Skeletal muscle satellite cell (primary cell): ENCODE results near the gene ZNF573.
A peak's percentile ranks its signal among the peaks of the same experiment; 100 is the strongest.

Source experiments
- H3K27me3 ChIP-seq: 2 replicates; pipeline ENCODE4 v1.7.0; 2013; ENCODE audit warnings: low read length; ENCODE audit not compliant: control insufficient read depth, insufficient read depth
- H3K36me3 ChIP-seq: 2 replicates; pipeline ENCODE4 v1.7.0; 2013; ENCODE audit warnings: mild to moderate bottlenecking, control low read depth, low read length; ENCODE audit not compliant: insufficient read depth
- H3K4me1 ChIP-seq: 2 replicates; pipeline ENCODE4 v1.7.0; 2013; ENCODE audit warnings: low read length; ENCODE audit not compliant: control insufficient read depth, insufficient read depth
- H3K4me2 ChIP-seq: 2 replicates; pipeline ENCODE4 v1.7.0; 2013; ENCODE audit warnings: mild to moderate bottlenecking, low read length
- H3K4me3 ChIP-seq: 2 replicates; pipeline ENCODE4 v1.7.0; 2013; ENCODE audit warnings: low read length
- H3K9ac ChIP-seq: 2 replicates; pipeline ENCODE4 v1.7.0; 2013; ENCODE audit warnings: mild to moderate bottlenecking, low read depth, low read length, moderate library complexity
- H3K9me3 ChIP-seq: replicated peaks from 2 replicates; pipeline ENCODE4 v1.7.0; 2013; ENCODE audit warnings: mild to moderate bottlenecking, control low read depth, low read length

ZNF573 gene

DNA sequence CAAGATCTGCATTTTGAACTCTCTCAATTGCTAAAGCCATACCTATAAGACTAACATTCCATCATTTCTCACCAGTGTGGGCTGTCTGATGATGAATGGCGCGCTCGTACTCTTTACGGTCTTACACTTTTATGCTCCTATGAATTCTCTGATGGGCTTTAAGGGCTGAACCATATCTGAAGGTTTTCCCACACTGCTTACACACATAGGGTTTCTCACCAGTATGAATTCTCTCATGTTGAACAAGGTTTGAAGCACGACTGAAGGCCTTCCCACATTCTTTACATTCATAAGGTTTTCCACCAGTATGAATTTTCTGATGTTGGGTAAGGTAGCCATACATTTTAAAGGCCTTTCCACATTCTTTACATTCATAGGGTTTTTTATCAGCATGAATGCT is 41.0 kb downstream of the ZNF573 start:
- H3K27me3 ChIP-seq = no peaks in the 10 kb centered on the region
- H3K9me3 ChIP-seq = peaks cover 23% of the 10 kb centered on the region
- no peaks in the 10 kb centered on the region for H3K4me1 ChIP-seq
- H3K4me2 ChIP-seq = no peak overlapping the region
- peaks cover 17% of the 10 kb centered on the region for H3K36me3 ChIP-seq
- no peak overlapping the region for H3K9ac ChIP-seq
- H3K4me3 ChIP-seq = no peak overlapping the region

DNA sequence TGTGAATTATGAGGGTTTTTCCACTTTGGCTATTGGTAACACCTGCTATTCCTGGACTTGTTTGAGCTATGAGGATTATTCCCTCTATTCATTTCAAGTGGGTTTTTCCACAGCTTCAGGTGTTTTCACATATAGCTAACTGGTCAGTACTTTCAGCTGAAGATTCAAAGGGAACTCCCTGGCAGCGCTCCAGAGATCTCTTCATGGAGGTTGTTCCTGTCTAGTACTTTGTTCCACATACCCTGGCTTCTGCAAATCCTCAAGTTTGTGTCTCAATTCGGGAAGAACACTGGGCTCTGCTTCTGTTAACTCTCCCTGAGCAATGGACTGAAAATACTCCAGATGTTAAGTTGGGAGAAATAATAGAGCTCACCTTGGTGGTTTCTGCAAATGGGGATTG is 54.2 kb downstream of the ZNF573 start:
- H3K4me1 ChIP-seq = no peaks in the 10 kb centered on the region
- H3K36me3 ChIP-seq = no peaks in the 10 kb centered on the region
- no peak overlapping the region for H3K4me3 ChIP-seq
- H3K9me3 ChIP-seq = no peaks in the 10 kb centered on the region
- no peak overlapping the region for H3K4me2 ChIP-seq
- H3K27me3 ChIP-seq = no peaks in the 10 kb centered on the region
- no peak overlapping the region for H3K9ac ChIP-seq

DNA sequence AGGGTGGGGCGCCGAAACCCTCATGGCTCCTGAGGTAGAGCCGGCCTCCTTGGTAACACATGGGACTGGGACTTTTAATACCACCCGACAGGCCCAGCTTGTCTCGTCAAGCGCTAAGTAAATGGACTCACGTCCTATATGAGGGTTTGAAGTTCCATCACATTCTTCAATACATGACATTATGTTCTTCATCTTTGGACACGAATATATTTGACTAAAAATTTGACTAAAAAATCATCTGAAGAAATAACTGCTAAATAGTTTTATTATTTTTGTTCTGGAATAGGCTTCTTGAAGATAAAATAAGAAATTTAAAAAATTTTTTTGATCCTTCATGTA is 59.5 kb downstream of the ZNF573 start:
- H3K4me3 ChIP-seq = peak overlapping the region; percentile 91
- peak overlapping the region; percentile 89 for H3K9ac ChIP-seq
- peak overlapping the region; percentile 92 for H3K4me2 ChIP-seq
- peaks cover 7% of the 10 kb centered on the region for H3K4me1 ChIP-seq
- H3K27me3 ChIP-seq = no peaks in the 10 kb centered on the region
- no peaks in the 10 kb centered on the region for H3K9me3 ChIP-seq
- no peaks in the 10 kb centered on the region for H3K36me3 ChIP-seq

DNA sequence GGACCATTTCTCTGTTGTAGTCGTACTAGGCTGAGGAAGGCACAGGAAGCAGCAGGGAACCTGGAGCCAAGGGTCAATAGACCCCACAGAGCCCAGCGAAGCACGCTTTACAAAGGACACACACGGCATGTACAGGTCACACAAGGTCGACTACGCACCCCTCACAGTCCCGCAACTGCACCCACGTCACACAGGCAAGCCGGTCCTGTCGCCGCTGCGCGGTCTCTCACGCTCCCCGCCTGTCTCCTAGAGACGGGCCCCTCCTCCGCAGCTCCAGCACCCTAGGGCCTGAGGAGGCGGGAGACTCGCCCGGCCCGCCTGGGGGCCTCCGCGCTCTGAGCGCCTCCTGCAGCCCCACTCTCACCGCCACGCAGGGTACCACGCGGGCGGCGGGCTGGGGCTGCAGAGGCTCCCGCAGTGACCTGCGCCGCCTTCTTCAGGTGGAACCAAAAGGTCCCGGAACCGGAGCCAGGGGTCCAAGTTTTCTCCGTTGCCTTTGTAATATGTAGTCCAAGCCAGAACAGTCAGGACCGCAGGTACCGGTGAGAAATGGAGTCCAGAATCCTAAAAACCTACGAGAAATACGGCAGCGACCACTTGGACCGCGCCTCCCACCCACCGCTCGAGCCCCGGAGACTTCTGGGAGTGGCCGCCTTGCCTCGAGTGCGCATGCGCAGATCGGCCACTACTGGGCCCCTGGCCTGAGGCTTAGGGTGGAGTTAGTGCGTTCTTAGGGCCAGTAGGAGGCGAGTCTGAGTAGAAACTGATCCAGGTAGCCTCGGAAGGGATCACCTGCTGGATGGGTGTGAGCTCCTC is 60.1 kb downstream of the ZNF573 start, which contains the start of gene ZNF607:
Gene ZNF607 (minus strand): TSS at position 651 of the 816 bp plus-strand sequence. CDS start 8,143 bp downstream, outside the sequence.
- Histone ChIP-seq H3K36me3 (no peaks in the 10 kb centered on the region), H3K9me3 (no peaks in the 10 kb centered on the region), H3K4me3 (peak within 1 kb of the TSS; percentile 91), H3K4me1 (peaks cover 7% of the 10 kb centered on the region), H3K4me2 (peak within 1 kb of the TSS; percentile 92), H3K9ac (peak within 1 kb of the TSS; percentile 89), H3K27me3 (no peaks in the 10 kb centered on the region)

DNA sequence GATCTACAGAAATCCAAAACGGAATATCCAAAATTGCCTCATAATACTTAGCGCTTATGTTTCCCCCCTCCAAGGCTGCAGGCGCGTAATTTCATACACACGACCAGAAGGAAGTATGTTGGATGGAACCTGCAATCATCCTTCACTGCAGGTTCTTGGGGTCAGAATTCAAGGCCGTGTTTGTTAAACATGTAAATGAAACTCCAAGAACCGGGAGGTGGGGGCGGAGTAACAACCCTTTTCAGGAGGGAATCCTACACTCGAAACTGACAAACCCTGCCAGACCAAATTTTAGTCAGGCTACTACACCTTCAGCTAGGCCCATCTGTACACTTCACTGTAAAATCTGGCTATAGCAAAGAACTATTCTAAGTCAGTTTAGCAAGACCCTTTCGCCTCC is 61.1 kb downstream of the ZNF573 start:
- no peaks in the 10 kb centered on the region for H3K27me3 ChIP-seq
- peaks cover 7% of the 10 kb centered on the region for H3K4me1 ChIP-seq
- H3K4me3 ChIP-seq = peak overlapping the region; percentile 91
- H3K9me3 ChIP-seq = no peaks in the 10 kb centered on the region
- peak overlapping the region; percentile 89 for H3K9ac ChIP-seq
- H3K36me3 ChIP-seq = no peaks in the 10 kb centered on the region
- peak overlapping the region; percentile 92 for H3K4me2 ChIP-seq

DNA sequence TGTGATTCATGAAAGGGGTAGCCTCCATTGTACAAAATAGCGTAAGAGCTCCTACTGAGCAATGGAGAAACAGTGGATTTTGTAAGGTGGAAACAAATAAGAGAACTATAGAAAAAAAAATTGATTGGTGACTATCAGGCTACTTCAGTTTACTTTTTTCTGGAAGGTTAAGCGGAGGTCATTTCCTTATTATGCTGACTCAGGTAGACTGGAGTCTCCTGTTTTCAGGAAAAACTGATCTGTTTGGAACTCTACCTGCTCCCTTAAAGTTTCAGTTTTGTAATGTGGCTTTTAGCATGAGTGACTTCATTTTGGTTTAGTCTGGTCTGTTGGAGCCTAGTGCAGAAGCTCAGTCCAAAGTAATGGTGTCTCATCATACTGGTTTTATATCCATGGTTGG is 63.2 kb downstream of the ZNF573 start:
- H3K27me3 ChIP-seq = no peaks in the 10 kb centered on the region
- no peak overlapping the region for H3K9ac ChIP-seq
- no peak overlapping the region for H3K4me2 ChIP-seq
- no peaks in the 10 kb centered on the region for H3K9me3 ChIP-seq
- H3K36me3 ChIP-seq = peaks cover 4% of the 10 kb centered on the region
- peaks cover 7% of the 10 kb centered on the region for H3K4me1 ChIP-seq
- H3K4me3 ChIP-seq = no peak overlapping the region

DNA sequence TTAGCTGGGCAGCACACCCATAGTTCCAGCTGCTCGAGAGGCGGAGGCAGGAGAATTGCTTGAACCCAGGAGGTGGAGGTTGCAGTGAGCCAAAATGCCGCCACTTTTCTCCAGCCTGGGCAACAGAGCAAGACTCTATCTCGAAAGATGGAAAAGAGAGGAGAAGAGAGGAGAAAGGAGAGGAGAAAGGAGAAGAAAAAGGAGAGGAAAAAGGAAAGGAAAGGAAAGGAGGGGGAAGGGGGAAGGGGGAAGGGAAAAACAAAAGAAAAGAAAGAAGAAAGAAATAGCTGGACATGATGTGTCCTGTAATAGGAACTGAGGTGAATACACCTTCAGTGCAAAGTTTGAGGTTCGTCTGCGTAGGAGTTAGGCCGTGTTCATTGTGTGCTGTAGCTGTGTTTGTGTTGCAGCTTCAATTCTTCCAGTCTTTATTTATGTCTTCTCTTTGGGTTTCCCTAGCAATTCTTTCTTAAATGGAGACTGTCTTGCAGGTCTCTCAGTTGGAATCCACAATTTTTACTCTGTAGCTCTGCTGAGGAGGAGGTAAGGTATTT is 73.3 kb downstream of the ZNF573 start:
- Histone ChIP-seq H3K27me3 (no peaks in the 10 kb centered on the region), H3K36me3 (peaks cover 31% of the 10 kb centered on the region), H3K4me2 (no peak overlapping the region), H3K4me1 (no peaks in the 10 kb centered on the region), H3K4me3 (no peak overlapping the region), H3K9me3 (no peaks in the 10 kb centered on the region), H3K9ac (no peak overlapping the region)

DNA sequence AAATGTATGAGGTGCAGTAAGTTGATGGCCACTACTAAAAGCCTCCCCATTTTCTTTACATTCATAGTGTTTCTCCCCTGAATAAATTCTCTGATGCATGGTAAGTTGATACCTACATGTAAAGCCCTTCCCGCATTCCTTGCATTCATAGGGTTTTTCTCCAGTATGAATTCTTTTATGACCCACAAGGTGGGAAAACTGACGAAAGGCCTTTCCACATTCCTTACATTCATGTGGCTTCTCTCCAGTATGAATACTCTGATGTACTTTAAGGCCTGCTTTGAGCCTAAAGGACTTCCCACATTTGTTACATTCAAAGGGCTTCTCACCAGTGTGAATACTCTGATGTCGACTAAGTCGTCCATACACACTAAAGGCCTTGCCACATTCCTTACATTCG is 80.3 kb downstream of the ZNF573 start:
- Histone ChIP-seq H3K4me2 (no peak overlapping the region), H3K4me1 (no peaks in the 10 kb centered on the region), H3K27me3 (no peaks in the 10 kb centered on the region), H3K4me3 (no peak overlapping the region), H3K9ac (no peak overlapping the region), H3K9me3 (peaks cover 31% of the 10 kb centered on the region), H3K36me3 (peaks cover 47% of the 10 kb centered on the region)

DNA sequence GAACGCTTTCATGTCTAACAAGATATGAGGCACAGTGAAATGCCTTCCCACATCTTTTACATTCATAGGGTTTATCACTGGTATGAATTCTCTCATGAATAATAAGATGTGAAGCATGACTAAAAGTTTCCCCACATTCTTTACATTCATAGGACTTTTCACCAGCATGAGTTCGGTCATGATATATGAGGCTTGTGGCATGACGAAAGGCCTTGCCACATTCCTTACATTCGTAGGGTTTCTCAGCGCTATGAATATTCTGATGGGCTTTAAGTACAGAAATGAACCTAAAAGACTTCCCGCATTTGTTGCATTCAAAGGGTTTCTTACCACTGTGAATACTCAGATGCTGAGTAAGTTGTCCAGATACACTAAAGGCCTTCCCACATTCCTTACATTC is 81.2 kb downstream of the ZNF573 start:
- Histone ChIP-seq H3K36me3 (peaks cover 43% of the 10 kb centered on the region), H3K27me3 (no peaks in the 10 kb centered on the region), H3K9ac (no peak overlapping the region), H3K4me1 (no peaks in the 10 kb centered on the region), H3K9me3 (peaks cover 33% of the 10 kb centered on the region), H3K4me2 (no peak overlapping the region), H3K4me3 (no peak overlapping the region)

DNA sequence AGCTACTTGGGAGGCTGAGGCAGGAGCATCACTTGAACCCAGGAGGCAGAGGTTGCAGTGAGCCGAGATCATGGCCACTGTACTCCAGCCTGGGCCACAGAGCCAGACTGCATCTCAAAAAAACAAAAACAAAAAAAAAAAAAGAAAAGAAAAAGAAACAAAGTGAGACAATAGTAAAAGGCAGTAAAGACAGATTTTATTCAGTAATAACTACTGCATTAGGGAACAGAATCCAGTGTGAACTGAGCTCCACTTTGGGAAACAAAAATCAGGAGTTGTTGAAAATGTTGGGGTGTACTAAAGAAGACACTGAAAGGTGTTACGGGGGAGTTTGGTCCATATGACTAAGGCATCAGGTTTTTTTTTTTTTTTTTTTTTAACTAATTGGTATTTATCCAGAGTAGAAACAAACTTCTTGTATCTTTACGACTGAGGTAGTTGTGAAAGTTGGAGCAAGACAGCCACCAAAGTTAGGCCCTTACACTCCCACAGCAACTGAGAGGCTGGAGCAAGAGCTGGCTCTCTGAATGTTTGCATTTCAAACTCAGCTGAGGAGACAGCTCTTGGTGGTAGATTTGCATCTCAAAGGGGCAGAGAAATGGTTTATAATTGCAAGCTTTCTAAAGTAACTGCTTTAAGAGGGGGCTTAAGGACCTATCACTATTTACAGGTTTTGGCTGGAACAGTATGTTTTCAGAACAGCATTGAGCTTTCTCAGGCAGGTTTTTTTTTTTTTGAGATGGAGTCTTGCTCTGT is 84.1 kb downstream of the ZNF573 start:
- Histone ChIP-seq H3K36me3 (peaks cover 34% of the 10 kb centered on the region), H3K4me3 (no peak overlapping the region), H3K4me2 (no peak overlapping the region), H3K4me1 (no peaks in the 10 kb centered on the region), H3K27me3 (no peaks in the 10 kb centered on the region), H3K9me3 (peaks cover 35% of the 10 kb centered on the region), H3K9ac (no peak overlapping the region)

DNA sequence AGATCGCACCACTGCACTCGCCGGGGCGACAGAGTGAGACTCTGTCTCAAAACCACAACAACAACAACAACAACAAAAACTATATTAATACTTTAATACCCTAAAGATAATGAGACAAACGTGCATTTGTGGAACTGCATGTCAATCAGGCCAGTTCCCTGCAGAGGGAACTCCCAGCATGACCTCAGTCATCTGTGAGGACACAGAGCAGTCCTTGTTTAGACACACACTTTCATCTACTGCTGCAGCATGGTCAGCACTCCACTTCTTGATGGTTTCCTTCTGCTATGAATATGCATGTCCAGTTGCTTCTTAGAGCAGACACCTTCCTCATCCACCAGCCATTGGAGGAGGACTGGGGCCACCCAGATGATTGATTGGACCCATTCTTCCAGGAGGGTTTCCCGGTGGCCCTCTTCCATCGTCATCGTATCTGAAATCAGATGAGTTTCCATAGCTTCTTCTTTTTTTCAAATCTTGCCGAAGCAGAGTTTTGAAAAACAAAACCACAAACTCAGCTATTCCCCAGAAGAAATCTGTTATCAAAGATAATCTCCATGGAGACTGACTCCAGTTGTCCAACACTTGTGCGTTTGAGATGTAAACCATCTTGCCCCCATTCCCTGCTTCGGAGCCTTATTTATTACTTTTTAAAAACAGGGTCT is 86.3 kb downstream of the ZNF573 start:
- H3K36me3 ChIP-seq = peaks cover 12% of the 10 kb centered on the region
- no peak overlapping the region for H3K4me3 ChIP-seq
- H3K27me3 ChIP-seq = no peaks in the 10 kb centered on the region
- H3K9me3 ChIP-seq = peaks cover 16% of the 10 kb centered on the region
- no peak overlapping the region for H3K9ac ChIP-seq
- no peak overlapping the region for H3K4me2 ChIP-seq
- no peaks in the 10 kb centered on the region for H3K4me1 ChIP-seq
